Central memory CD8-positive, alpha-beta T cell (primary cell): ENCODE data around the gene TAS2R7.

Experiments
- ATAC-seq: fragments of 150-1000 bp; cut with Tn5 transposase; replicated peaks from 2 replicates; pipeline ENCODE4 v1.10.0; 2022; ENCODE audit warnings: mild to moderate bottlenecking, moderate FRiP score, moderate number of reproducible peaks; ENCODE audit not compliant: poor library complexity, severe bottlenecking; ENCODE audit errors: extremely low read depth
- DNase-seq, 2 donors: peaks; one replicate each; pipeline ENCODE4 v3.0.0; 2021; ENCODE audit warnings: low spot score in 2 of 2
- H3K27ac Mint-ChIP-seq: one replicate; pipeline ENCODE4 v1.8.0; 2022; ENCODE audit warnings: low read depth, mild to moderate bottlenecking, moderate library complexity, mixed read lengths
- H3K27me3 Mint-ChIP-seq: one replicate; pipeline ENCODE4 v1.8.0; 2022; ENCODE audit warnings: mixed read lengths
- H3K36me3 Mint-ChIP-seq: one replicate; pipeline ENCODE4 v1.8.0; 2022; ENCODE audit warnings: mild to moderate bottlenecking, moderate library complexity, mixed read lengths; ENCODE audit not compliant: insufficient read depth
- H3K4me1 Mint-ChIP-seq: one replicate; pipeline ENCODE4 v1.8.0; 2022; ENCODE audit warnings: mixed read lengths
- H3K4me3 Mint-ChIP-seq: one replicate; pipeline ENCODE4 v1.8.0; 2022; ENCODE audit warnings: mild to moderate bottlenecking, moderate library complexity, mixed read lengths
- H3K9me3 Mint-ChIP-seq: one replicate; pipeline ENCODE4 v1.8.0; 2022; ENCODE audit warnings: mixed read lengths

TAS2R7 gene, protein sequence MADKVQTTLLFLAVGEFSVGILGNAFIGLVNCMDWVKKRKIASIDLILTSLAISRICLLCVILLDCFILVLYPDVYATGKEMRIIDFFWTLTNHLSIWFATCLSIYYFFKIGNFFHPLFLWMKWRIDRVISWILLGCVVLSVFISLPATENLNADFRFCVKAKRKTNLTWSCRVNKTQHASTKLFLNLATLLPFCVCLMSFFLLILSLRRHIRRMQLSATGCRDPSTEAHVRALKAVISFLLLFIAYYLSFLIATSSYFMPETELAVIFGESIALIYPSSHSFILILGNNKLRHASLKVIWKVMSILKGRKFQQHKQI

DNA sequence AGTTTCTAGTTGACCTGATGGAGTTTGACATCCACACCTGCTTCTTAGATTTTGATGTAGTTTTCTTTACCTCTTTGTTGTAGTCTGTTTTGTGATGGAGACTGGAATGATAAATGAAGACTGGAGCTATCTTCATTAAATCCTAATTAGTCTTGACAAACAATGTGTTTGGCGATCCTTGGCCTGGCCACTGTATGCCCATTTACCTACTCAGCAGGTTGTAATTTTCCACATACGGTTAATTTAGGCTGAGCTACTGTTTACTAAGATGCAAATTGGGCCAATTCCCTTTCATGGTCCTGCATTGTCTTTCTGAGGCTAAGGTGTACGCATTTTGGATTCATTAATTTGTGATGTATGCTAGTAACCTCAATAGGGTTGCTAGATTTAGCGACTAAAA, at the start of gene TAS2R7:
Gene TAS2R7 (minus strand): TSS at position 41 of the 400 bp plus-strand sequence. CDS start 57 bp downstream, outside the sequence.
- Mint-ChIP-seq H3K27ac (no peak within 1 kb of the TSS), H3K4me1 (no peaks in the 10 kb centered on the region), H3K9me3 (no peaks in the 10 kb centered on the region), H3K36me3 (no peaks in the 10 kb centered on the region), H3K27me3 (peaks cover 76% of the 10 kb centered on the region), H3K4me3 (no peak within 1 kb of the TSS)
- DNase-seq (no peak), ATAC-seq (no peak)

DNA sequence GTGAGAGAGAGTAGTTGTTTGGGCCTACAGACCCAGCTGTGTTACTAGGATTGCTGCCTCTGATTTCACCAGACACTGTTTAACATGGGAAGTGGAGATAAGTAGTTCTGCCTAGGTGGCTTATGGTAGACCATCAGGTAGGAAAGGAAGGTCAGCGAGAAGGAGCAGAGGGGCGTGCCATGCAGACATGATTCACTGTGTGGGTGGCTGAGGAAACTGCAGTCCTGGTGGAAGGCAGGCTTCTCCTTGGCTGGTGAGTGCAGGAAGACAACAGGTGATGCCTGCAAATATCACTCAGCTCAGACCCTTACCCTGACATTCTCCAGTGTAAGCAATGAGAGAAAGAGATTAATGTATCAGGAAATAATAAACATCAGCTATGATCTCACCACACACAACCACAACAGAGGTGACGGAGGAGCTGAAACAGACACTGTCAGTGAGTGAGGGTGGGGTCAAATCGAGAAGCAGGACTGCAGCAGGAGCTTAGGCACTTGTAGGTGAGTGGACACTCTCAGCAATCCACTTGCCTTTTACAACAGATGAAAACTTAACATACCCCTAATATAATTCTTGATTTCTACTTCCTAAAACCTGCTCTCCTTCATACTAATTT, 48.9 kb upstream of the TAS2R7 start:
- H3K36me3 Mint-ChIP-seq: peaks cover 3% of the 10 kb centered on the region
- no peaks in the 10 kb centered on the region for H3K27me3 Mint-ChIP-seq

DNA sequence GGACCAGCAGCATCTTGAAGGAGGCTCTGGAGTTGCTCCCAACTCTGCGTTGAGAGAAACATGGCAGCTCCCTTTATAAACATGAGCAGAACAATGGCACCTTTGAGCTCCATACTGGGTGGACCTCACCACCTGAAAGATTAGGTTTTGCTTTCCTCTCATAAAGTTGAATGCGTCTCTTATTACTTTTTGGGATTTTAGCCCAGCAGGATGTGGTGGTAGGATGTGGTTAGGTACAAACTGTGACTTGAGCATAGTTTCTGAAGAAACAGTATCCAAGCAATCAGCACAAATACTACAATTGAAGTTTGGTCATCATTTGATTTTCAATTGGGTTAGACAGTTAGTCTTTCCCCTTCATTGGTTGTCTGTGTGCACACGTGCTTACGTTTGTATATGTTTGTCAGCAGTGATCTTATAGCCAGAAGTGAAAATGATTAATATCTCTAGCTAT, 47.0 kb upstream of the TAS2R7 start, which contains the start of gene PRR4:
Gene PRR4 (minus strand): TSS at position 51 of the 454 bp plus-strand sequence. CDS start 38 bp downstream, at position 13.
- ATAC-seq: peak; percentile 83
- Mint-ChIP-seq H3K27me3 (no peaks in the 10 kb centered on the region), H3K36me3 (peaks cover 4% of the 10 kb centered on the region), H3K4me3 (no peak within 1 kb of the TSS), H3K4me1 (peaks cover 40% of the 10 kb centered on the region), H3K27ac (peak within 1 kb of the TSS; percentile 73), H3K9me3 (no peaks in the 10 kb centered on the region)
- DNase-seq: no peak

More for the DNA sequence above, 48.9 kb upstream of the TAS2R7 start:
- no peak overlapping the region for H3K4me3 Mint-ChIP-seq
- H3K9me3 Mint-ChIP-seq: no peaks in the 10 kb centered on the region
- H3K4me1 Mint-ChIP-seq: peaks cover 40% of the 10 kb centered on the region
- H3K27ac Mint-ChIP-seq: peak overlapping the region; percentile 73
- DNase-seq (no peak), ATAC-seq (peak; percentile 33)

DNA sequence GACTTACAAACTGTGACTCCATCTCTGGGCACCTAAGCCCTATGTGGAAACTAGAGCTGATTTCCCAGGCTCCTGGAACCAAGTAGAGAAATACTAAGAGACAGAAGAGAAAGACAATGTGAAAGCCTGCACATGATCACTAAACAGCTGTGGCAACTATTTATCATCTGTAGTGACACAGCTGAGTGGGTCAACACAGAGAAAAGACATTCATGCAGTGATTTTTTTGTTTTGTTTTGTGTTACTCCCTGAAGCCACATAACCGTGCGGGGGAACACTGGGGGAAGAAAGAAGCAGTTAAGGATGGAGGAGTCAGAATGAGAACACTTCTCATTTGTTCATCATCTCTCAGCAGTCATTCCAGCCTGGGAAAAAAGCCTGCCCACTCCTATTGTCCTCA, 45.3 kb upstream of the TAS2R7 start:
- H3K4me3 Mint-ChIP-seq: no peak overlapping the region
- no peak overlapping the region for H3K27ac Mint-ChIP-seq
- ATAC-seq (no peak), DNase-seq (no peak)
- H3K4me1 Mint-ChIP-seq: peaks cover 37% of the 10 kb centered on the region
- no peaks in the 10 kb centered on the region for H3K9me3 Mint-ChIP-seq
- H3K27me3 Mint-ChIP-seq: no peaks in the 10 kb centered on the region
- peaks cover 4% of the 10 kb centered on the region for H3K36me3 Mint-ChIP-seq

DNA sequence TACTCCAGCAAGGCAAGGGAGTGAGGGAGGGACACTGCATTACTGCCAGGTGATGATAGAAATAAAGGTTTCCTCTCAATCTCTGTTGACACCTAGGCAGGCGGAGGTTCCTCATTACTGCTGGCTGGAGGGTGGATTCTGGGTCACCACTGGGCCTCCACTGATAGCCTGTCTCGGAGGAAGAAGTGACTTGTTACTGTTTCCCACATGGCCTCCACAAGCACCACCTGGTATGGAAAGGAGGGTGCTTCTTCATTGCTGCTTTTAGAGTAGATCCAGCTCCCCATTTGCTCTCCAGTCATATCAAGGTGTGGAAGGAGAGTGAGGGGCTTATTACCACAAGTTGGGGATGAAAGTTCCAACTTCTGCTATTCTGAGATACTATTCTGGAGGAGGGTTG, 40.4 kb upstream of the TAS2R7 start:
- ATAC-seq (no peak), DNase-seq (no peak)
- H3K36me3 Mint-ChIP-seq: peaks cover 4% of the 10 kb centered on the region
- no peaks in the 10 kb centered on the region for H3K4me1 Mint-ChIP-seq
- H3K9me3 Mint-ChIP-seq: no peaks in the 10 kb centered on the region
- no peak overlapping the region for H3K27ac Mint-ChIP-seq
- no peak overlapping the region for H3K4me3 Mint-ChIP-seq
- no peaks in the 10 kb centered on the region for H3K27me3 Mint-ChIP-seq

DNA sequence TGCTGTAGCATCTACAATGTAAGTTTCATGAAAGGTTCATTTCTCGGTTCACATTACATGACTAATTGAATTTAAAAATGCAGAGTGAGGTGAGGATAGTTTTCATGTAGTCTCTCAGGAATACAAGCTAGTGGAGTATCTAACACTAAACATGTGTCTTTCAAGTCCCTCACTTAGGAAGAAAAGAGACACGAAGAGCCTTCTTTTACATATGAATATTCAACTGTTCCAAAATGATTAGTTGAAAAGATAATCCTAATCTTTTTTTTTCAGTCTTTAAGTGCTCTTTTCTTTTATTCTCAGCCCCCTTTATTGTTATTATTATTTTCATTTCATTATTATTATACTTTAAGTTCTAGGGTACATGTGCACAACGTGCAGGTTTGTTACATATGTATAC, 36.0 kb upstream of the TAS2R7 start:
- Mint-ChIP-seq H3K4me3 (no peak overlapping the region), H3K4me1 (no peaks in the 10 kb centered on the region), H3K27ac (no peak overlapping the region), H3K27me3 (no peaks in the 10 kb centered on the region), H3K36me3 (no peaks in the 10 kb centered on the region), H3K9me3 (no peaks in the 10 kb centered on the region)
- DNase-seq (no peak), ATAC-seq (no peak)

DNA sequence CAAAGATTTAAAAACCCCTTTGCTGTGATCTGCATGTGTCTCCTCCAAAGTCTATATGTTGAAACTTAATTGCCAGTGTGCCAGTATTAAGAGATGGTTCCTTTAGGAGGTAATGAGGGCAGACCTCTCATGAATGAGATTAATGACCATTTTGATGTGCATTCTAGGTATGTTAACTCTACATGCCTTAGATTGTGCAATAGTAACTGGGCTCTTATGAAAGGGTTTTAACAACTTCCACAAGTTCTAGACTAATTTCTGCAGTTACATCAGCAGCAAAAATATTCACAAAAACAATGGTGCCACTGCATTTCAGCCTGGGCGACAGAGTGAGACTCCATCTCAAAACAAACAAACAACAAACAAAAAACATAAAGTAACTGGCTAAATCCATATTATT, 27.6 kb upstream of the TAS2R7 start:
- DNase-seq (no peak), ATAC-seq (no peak)
- Mint-ChIP-seq H3K36me3 (no peaks in the 10 kb centered on the region), H3K4me1 (no peaks in the 10 kb centered on the region), H3K27me3 (no peaks in the 10 kb centered on the region), H3K27ac (no peak overlapping the region), H3K4me3 (no peak overlapping the region), H3K9me3 (no peaks in the 10 kb centered on the region)

DNA sequence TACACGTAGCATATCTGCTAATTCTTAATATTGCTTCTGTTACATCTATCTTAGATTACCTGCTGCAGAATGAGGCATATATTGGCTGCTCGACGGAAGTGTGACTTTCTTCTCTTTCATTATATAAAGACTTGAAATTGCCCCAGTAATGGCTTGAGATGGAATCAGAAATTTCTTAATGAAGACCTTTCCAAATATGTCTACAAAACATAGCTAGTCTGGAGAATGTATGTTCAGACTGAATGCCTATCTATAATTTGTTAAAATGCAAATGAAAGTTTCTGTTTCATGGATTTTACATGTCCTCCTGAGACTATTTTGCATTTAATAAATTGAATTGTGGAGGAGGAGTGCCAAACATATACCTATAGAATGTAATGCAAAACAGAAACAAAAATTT, 23.8 kb upstream of the TAS2R7 start, which contains the start of gene TAS2R10:
Gene TAS2R10 (minus strand): TSS at position 101 of the 400 bp plus-strand sequence. CDS start 89 bp downstream, at position 12.
- H3K9me3 Mint-ChIP-seq: no peaks in the 10 kb centered on the region
- no peak within 1 kb of the TSS for H3K27ac Mint-ChIP-seq
- ATAC-seq (no peak), DNase-seq (no peak)
- no peaks in the 10 kb centered on the region for H3K4me1 Mint-ChIP-seq
- H3K4me3 Mint-ChIP-seq: no peak within 1 kb of the TSS
- H3K36me3 Mint-ChIP-seq: no peaks in the 10 kb centered on the region
- no peaks in the 10 kb centered on the region for H3K27me3 Mint-ChIP-seq

DNA sequence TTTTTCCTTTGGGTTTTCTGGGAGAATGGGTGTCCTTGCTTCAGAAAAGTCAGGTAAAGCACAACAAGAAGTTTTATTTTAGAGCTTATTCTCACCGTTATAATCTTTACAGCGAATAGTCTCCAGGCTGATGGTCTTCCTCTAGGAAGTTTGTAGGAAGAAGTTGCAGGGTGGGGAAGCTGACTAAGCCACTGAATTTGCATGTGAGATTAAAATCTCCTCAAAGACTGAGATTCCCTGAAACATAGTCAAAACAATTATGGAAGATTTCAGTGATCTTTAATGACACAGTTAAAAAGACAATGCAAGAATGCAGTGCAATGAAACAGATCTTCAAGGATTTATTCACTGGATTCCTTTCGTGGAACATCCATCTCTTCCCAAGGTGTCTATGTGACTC, 22.5 kb upstream of the TAS2R7 start:
- ATAC-seq: no peak
- no peaks in the 10 kb centered on the region for H3K27me3 Mint-ChIP-seq
- no peak for DNase-seq
- H3K4me3 Mint-ChIP-seq: no peak overlapping the region
- H3K4me1 Mint-ChIP-seq: no peaks in the 10 kb centered on the region
- no peaks in the 10 kb centered on the region for H3K36me3 Mint-ChIP-seq
- no peaks in the 10 kb centered on the region for H3K9me3 Mint-ChIP-seq
- H3K27ac Mint-ChIP-seq: no peak overlapping the region

DNA sequence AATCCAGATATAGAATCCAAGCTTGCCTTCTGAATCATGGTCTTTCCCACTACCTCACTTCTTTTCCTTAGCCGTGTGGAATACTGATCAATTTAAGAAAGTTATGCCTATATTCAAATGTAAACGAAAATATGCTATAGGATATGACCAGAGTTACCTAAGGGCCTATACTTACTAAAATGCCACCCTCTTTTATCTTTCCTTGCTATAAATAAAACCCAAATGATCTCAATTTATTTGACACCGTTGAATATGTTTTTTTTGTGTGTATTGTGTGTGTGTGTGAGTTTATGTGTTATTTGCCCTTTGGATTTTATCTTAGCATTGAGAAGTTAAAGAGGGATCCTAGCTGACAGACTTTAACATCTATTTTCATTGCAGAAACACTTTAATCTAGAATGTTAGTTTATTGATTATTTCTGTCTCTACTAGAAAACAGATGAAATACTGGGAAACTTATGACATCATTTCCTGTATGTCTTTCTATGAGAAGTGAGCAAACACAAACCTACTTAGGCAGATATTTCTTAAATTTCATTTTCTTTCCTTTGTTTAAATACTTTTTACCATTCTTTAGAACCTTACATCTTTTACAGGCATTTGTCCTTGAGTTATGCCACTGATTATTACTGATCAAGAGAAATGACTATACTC, 9.6 kb upstream of the TAS2R7 start:
- no peaks in the 10 kb centered on the region for H3K9me3 Mint-ChIP-seq
- H3K27me3 Mint-ChIP-seq: peaks cover 69% of the 10 kb centered on the region
- no peak for DNase-seq
- H3K27ac Mint-ChIP-seq: no peak overlapping the region
- H3K4me3 Mint-ChIP-seq: no peak overlapping the region
- H3K36me3 Mint-ChIP-seq: no peaks in the 10 kb centered on the region
- H3K4me1 Mint-ChIP-seq: no peaks in the 10 kb centered on the region
- ATAC-seq: no peak

DNA sequence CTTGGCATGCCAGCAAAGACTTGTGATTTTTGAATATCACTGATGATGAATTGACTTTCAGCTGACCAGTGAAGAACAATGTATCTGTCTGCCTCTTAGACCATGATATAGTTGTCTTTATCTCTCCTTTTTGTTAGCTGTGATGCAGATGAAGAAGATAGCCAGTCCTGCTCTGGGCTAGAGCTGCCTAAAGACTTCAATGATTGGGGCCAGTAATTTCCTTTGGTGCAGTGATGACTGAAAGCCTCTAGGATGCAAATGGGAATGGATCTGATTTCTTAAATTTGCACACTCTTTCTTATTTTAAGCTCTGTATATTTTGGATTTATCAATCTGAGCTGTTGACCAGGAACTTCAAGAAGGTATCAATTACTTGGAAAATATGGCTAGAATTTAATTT, 7.6 kb upstream of the TAS2R7 start, which contains the start of gene TAS2R9:
Gene TAS2R9 (minus strand): TSS at position 101 of the 400 bp plus-strand sequence. CDS start 93 bp downstream, at position 8.
- Mint-ChIP-seq H3K36me3 (no peaks in the 10 kb centered on the region), H3K27me3 (peaks cover 84% of the 10 kb centered on the region), H3K9me3 (no peaks in the 10 kb centered on the region), H3K4me1 (no peaks in the 10 kb centered on the region), H3K4me3 (no peak within 1 kb of the TSS), H3K27ac (no peak within 1 kb of the TSS)
- DNase-seq (no peak), ATAC-seq (no peak)

DNA sequence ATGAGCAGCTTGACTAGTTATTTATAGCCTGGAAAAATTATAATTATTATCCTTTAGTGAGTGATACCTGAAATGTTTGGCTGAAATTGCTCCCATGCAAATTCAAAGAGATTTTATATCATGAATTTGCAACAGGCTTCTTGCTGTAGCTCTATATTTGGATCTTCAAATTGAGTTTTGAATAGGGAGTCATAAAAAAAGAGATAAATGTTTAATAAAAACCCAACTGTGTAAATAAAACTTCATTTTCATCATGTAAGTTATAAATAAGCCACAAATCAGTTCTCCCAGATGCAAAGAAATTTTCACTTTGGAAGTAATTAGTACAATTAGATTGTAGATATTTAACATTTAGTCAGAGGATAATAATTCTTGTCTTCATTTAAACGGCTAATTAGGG, 4.8 kb upstream of the TAS2R7 start, which contains the start of gene TAS2R8:
Gene TAS2R8 (minus strand): TSS at position 101 of the 400 bp plus-strand sequence. CDS start 306 bp downstream, outside the sequence.
- Mint-ChIP-seq H3K36me3 (no peaks in the 10 kb centered on the region), H3K4me1 (no peaks in the 10 kb centered on the region), H3K27ac (no peak within 1 kb of the TSS), H3K9me3 (no peaks in the 10 kb centered on the region), H3K27me3 (peaks cover 80% of the 10 kb centered on the region), H3K4me3 (no peak within 1 kb of the TSS)
- DNase-seq (no peak), ATAC-seq (no peak)
